ENCODE measurements around the gene CHRNA1. TPM values are rescaled to one million over a fixed set of nuclear protein-coding genes. Genes with fewer than 3 reads are reported as not detected.

CHRNA1 gene
- total and polyA plus RNA-seq, 2 experiments from 2014 or later = not detected

DNA sequence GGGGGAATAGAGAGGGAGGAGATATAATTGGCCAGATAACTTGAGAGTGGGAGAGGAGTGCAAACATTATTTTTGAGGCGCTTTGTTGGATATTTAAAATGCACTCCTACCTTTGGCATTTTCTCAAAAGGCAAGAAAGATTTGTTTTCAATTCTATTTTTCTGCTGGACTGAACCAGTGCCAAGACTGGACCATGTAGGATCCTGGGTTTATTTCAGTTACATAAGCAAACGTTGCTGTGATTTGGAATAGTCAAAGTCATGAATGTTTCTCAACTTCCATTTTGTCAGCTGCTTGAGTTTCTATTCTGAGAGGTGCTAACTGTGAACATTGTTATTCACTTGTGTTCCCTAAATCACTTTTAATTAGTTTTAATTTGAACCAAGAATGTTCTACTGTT lies 8.9 kb upstream of the CHRNA1 start (continued):
- TF ChIP-seq, protein P1, sequence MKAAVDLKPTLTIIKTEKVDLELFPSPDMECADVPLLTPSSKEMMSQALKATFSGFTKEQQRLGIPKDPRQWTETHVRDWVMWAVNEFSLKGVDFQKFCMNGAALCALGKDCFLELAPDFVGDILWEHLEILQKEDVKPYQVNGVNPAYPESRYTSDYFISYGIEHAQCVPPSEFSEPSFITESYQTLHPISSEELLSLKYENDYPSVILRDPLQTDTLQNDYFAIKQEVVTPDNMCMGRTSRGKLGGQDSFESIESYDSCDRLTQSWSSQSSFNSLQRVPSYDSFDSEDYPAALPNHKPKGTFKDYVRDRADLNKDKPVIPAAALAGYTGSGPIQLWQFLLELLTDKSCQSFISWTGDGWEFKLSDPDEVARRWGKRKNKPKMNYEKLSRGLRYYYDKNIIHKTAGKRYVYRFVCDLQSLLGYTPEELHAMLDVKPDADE (IDR thresholded peaks at IDR 0.05) = no peak
- TF ChIP-seq JUNB (IDR thresholded peaks at IDR 0.05; ENCODE audit: unreplicated experiment) = no peak

GRCh38 chr2:174772472-174772801 lies 8.2 kb upstream of the CHRNA1 start:
- DNase-seq (ENCODE audit: low spot score) (no peak), ATAC-seq (no peak)
- Histone ChIP-seq H3K27me3 (ENCODE audit: insufficient read depth) (no peaks in the 10 kb centered on the region), H3K36me3 (ENCODE audit: insufficient read depth) (no peaks in the 10 kb centered on the region), H3K79me2 (replicated peaks; ENCODE audit: insufficient read depth) (no peaks in the 10 kb centered on the region), H3K4me2 (peak overlapping the region; percentile 28), H3K4me1 (ENCODE audit: insufficient read depth) (peaks cover 35% of the 10 kb centered on the region), H2AFZ (peak overlapping the region; percentile 4), H4K20me1 (replicated peaks; ENCODE audit: insufficient read depth) (no peaks in the 10 kb centered on the region), H3K4me3 (no peak overlapping the region), H3K27ac (ENCODE audit: low read depth) (peak overlapping the region; percentile 86), H3F3A (replicated peaks; ENCODE audit: low read depth) (peaks cover 23% of the 10 kb centered on the region), H3K9me2 (ENCODE audit: insufficient read depth) (0 out of 2 replicates have a peak, but pooled peaks cover 5% of the 10 kb centered on the region)
- Mint-ChIP-seq H3K9me3 (no peaks in the 10 kb centered on the region), H3K4me3 (peak overlapping the region; percentile 10; the same call in 1 of the 3 replicates), H3K36me3 (ENCODE audit: low read depth) (no peaks in the 10 kb centered on the region; the same call in 2 of the 3 replicates), H3K4me1 (peaks cover 55% of the 10 kb centered on the region), H3K27ac (peak overlapping the region; percentile 95), H3K27me3 (ENCODE audit: insufficient read depth, low read depth, poor library complexity) (peaks cover 9% of the 10 kb centered on the region)
- TF ChIP-seq EZH2 (IDR thresholded peaks at IDR 0.05; ENCODE audit: low read depth, unreplicated experiment) = no peak

DNA sequence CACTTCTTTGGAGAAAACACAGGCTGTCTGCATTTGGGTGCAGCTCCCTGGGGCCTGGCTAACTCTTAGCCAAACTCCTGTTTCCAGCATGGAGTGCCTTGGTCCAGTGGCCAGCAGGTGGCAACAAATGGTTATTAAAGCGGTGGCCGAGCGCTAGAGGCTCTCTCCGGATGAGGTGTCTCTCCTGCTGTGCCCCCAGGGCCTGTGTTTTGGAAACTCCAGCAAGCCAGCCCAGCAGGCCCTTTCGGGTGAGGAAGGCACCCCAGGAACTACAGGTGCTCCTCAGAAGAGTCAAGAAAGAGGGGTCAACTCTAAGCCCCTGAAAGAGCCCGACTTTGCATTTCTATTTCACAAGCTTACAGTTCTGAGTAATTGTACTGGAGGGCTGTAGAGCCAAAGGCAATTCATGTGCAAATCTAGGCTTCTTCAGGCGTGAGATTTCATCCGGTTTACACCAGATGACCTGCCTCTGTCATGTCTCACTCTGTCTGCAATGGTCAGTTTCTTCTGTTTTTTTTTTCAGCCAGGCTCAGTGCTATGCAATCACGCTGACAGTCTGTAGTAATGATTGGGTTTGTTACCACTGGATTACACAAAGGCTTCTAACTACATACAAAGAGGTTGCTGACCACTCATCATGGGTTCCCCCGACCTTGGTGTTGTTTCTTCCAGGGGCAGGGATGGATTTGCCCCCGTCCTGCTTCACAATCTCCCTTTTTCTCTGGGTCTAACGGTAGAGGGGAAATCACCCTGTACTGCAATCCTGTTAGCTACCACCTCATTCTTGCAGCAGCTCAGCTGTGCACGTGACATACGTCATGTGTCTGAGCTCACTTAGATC lies 7.6 kb upstream of the CHRNA1 start:
- DNase-seq (ENCODE audit: low spot score) (peak; percentile 95), ATAC-seq (peak; percentile 87)
- no peaks in the 10 kb centered on the region for H3K9me3 Mint-ChIP-seq
- H3K36me3 ChIP-seq (ENCODE audit: insufficient read depth) = no peaks in the 10 kb centered on the region
- peak overlapping the region; percentile 4 for H2AFZ ChIP-seq
- peak overlapping the region; percentile 28 for H3K4me2 ChIP-seq
- peaks cover 9% of the 10 kb centered on the region for H3K27me3 Mint-ChIP-seq (ENCODE audit: insufficient read depth, low read depth, poor library complexity)
- H4K20me1 ChIP-seq (replicated peaks; ENCODE audit: insufficient read depth) = no peaks in the 10 kb centered on the region
- H3K9me2 ChIP-seq (ENCODE audit: insufficient read depth) = 0 out of 2 replicates have a peak, but pooled peaks cover 5% of the 10 kb centered on the region
- H3K4me3 ChIP-seq = no peak overlapping the region
- H3K27ac ChIP-seq (ENCODE audit: low read depth) = peak overlapping the region; percentile 86
- no peaks in the 10 kb centered on the region; the same call in 2 of the 3 replicates for H3K36me3 Mint-ChIP-seq (ENCODE audit: low read depth)
- H3K4me1 ChIP-seq (ENCODE audit: insufficient read depth) = peaks cover 29% of the 10 kb centered on the region
- H3K27me3 ChIP-seq (ENCODE audit: insufficient read depth) = no peaks in the 10 kb centered on the region
- peaks cover 50% of the 10 kb centered on the region for H3K4me1 Mint-ChIP-seq
- peaks cover 23% of the 10 kb centered on the region for H3F3A ChIP-seq (replicated peaks; ENCODE audit: low read depth)
- peak overlapping the region; percentile 95 for H3K27ac Mint-ChIP-seq
- H3K4me3 Mint-ChIP-seq = peak overlapping the region; percentile 10; the same call in 1 of the 3 replicates
- H3K79me2 ChIP-seq (replicated peaks; ENCODE audit: insufficient read depth) = no peaks in the 10 kb centered on the region
- TF ChIP-seq ZNF331 (CRISPR knock-in tag; IDR thresholded peaks at IDR 0.05; ENCODE audit: low read depth) (no peak), STAT1 (IDR thresholded peaks at IDR 0.05; ENCODE audit: unreplicated experiment) (no peak), NANOG (IDR thresholded peaks at IDR 0.05; ENCODE audit: borderline replicate concordance) (0 out of 2 replicates have a peak, but pooled peaks have one; percentile 3), REST (IDR thresholded peaks at IDR 0.05; ENCODE audit: unreplicated experiment) (no peak), CTCF (conservative IDR thresholded peaks at IDR 0.05; ENCODE audit: low read depth in 2 of 2) (peak; percentile 89 to 95), ZNF114 (CRISPR knock-in tag; IDR thresholded peaks at IDR 0.05) (peak; percentile 73; the same call in 1 of the 2 replicates), POLR2AphosphoS5 (IDR thresholded peaks at IDR 0.05; ENCODE audit: low read depth) (no peak), EZH2 (IDR thresholded peaks at IDR 0.05; ENCODE audit: low read depth, unreplicated experiment) (no peak)
- TF ChIP-seq, protein P1 (IDR thresholded peaks at IDR 0.05) = no peak

Data from GM23338 (cell line).